H1 (cell line): Measurements from ENCODE around the gene DDIAS. TPM values are rescaled to one million over a fixed set of nuclear protein-coding genes. Genes with fewer than 3 reads are reported as not detected.

Source experiments
- CTCF ChIA-PET: fragments of 300-600 bp; sonication (Branson Sonifier 250); formaldehyde crosslinking; loops from one replicate; lab custom pipeline; 2021; ENCODE audit not compliant: partially characterized antibody; lab: Charles Lee
- POLR2A ChIA-PET: fragments of 300-600 bp; sonication (Branson Sonifier 250); formaldehyde crosslinking; loops from one replicate; lab custom pipeline; 2021; ENCODE audit warnings: inconsistent platforms; ENCODE audit not compliant: partially characterized antibody; lab: Charles Lee
- DNase-seq, 2 experiments: peaks; one replicate each; pipeline versions ENCODE4 v3.0.0 to v3.0.0-alpha.2; 2010 to 2022; ENCODE audit warnings: low spot score in 2 of 2, low read depth in 1 of 2, mixed read lengths in 1 of 2
- FAIRE-seq: peaks from 2 replicates; lab custom pipeline; 2011; peaks lifted over from hg19 to GRCh38; lab: Jason Lieb, UNC
- H2AFZ ChIP-seq: 2 replicates; pipeline ENCODE4 v1.8.1; 2012; ENCODE audit warnings: low read length, inconsistent platforms
- H2AK5ac ChIP-seq: 2 replicates; pipeline ENCODE4 v1.6.1; 2013; ENCODE audit warnings: low read depth, low read length
- H2BK120ac ChIP-seq: replicated peaks from 2 replicates; pipeline ENCODE3; 2013; ENCODE audit warnings: low read depth, low read length, inconsistent platforms
- H2BK12ac ChIP-seq: 2 replicates; pipeline ENCODE4 v1.6.1; 2013; ENCODE audit warnings: low read depth, low read length
- H2BK15ac ChIP-seq: 2 replicates; pipeline ENCODE4 v1.6.1; 2013; ENCODE audit warnings: low read length
- H2BK20ac ChIP-seq: 2 replicates; pipeline ENCODE4 v1.6.1; 2013; ENCODE audit warnings: low read length
- H2BK5ac ChIP-seq: 2 replicates; pipeline ENCODE4 v1.6.1; 2013; ENCODE audit warnings: low read depth, low read length
- H3K14ac ChIP-seq: 2 replicates; pipeline ENCODE4 v1.6.1; 2013; ENCODE audit warnings: inconsistent platforms; ENCODE audit not compliant: insufficient read length
- H3K18ac ChIP-seq: 2 replicates; pipeline ENCODE4 v1.6.1; 2013; ENCODE audit warnings: low read length; ENCODE audit errors: extremely low read depth
- H3K23ac ChIP-seq: 2 replicates; pipeline ENCODE4 v1.6.1; 2013; ENCODE audit warnings: inconsistent platforms; ENCODE audit not compliant: insufficient read length
- H3K23me2 ChIP-seq: 2 replicates; pipeline ENCODE4 v1.6.1; 2013; ENCODE audit warnings: low read depth, low read length
- H3K27ac ChIP-seq: 2 replicates; pipeline ENCODE4 v1.6.1; 2011; ENCODE audit warnings: low read depth, low read length, inconsistent platforms
- H3K27me3 ChIP-seq, 4 experiments: replicated peaks in 1 of 4; 1 replicate in 1 of 4; 2 replicates in 3 of 4; pipeline versions ENCODE4 v1.6.1 to v1.8.1; 2011 to 2013; ENCODE audit warnings: low read length in 3 of 4, mild to moderate bottlenecking in 3 of 4, inconsistent platforms in 2 of 4, mixed read lengths in 2 of 4, moderate library complexity in 1 of 4; ENCODE audit not compliant: control insufficient read depth in 3 of 4, insufficient read depth in 3 of 4; ENCODE audit errors: extremely low read depth in 1 of 4
- H3K36me3 ChIP-seq, 4 experiments: 2 replicates each; pipeline versions ENCODE4 v1.6.1 to v1.8.1; 2011 to 2013; ENCODE audit warnings: mild to moderate bottlenecking in 4 of 4, low read length in 3 of 4, moderate library complexity in 2 of 4, control low read depth in 1 of 4, inconsistent platforms in 1 of 4; ENCODE audit not compliant: insufficient read depth in 4 of 4, control insufficient read depth in 2 of 4
- H3K4ac ChIP-seq: replicated peaks from 2 replicates; pipeline ENCODE3; 2013; ENCODE audit warnings: low read length, low read depth, mixed read lengths, inconsistent platforms; ENCODE audit not compliant: insufficient read length
- H3K4me1 ChIP-seq, 4 experiments: replicated peaks in 1 of 4; 1 replicate in 1 of 4; 2 replicates in 3 of 4; pipeline versions ENCODE4 v1.6.1 to v1.8.1; 2011 to 2013; ENCODE audit warnings: low read length in 3 of 4, inconsistent platforms in 2 of 4, mixed read lengths in 1 of 4; ENCODE audit not compliant: insufficient read depth in 4 of 4, control insufficient read depth in 3 of 4
- H3K4me2 ChIP-seq, 2 experiments: 2 replicates each; pipeline versions ENCODE4 v1.6.1 to v1.8.1; 2011 to 2013; ENCODE audit warnings: low read depth in 2 of 2, low read length in 2 of 2, control low read depth in 1 of 2, inconsistent platforms in 1 of 2, mild to moderate bottlenecking in 1 of 2; ENCODE audit not compliant: insufficient read depth in 1 of 2
- H3K4me3 ChIP-seq, 4 experiments: fragments of 200-600, 300-600 bp in 1 of 4; sonication (generic), shearing (Covaris generic), sonication (Bioruptor Twin) in 1 of 4; 2 replicates each; pipeline versions ENCODE4 v1.5.1 to v1.8.1; 2011 to 2016; ENCODE audit warnings: low read length in 4 of 4, low read depth in 3 of 4, control low read depth in 2 of 4, inconsistent platforms in 2 of 4, mild to moderate bottlenecking in 2 of 4, mixed read lengths in 1 of 4, moderate library complexity in 1 of 4; ENCODE audit not compliant: insufficient read depth in 2 of 4; ENCODE audit errors: extremely low read depth in 1 of 4
- H3K56ac ChIP-seq: replicated peaks from 2 replicates; pipeline ENCODE3; 2013; ENCODE audit warnings: low read depth, mild to moderate bottlenecking, mixed read lengths, low read length, inconsistent platforms; ENCODE audit not compliant: insufficient read length
- H3K79me1 ChIP-seq: 2 replicates; pipeline ENCODE4 v1.6.1; 2013; ENCODE audit warnings: low read depth, low read length, control low read depth
- H3K79me2 ChIP-seq, 2 experiments: 2 replicates each; pipeline versions ENCODE4 v1.6.1 to v1.8.1; 2012 to 2013; ENCODE audit warnings: low read length in 2 of 2, mild to moderate bottlenecking in 2 of 2, inconsistent platforms in 1 of 2; ENCODE audit not compliant: insufficient read depth in 2 of 2, control insufficient read depth in 1 of 2
- H3K9ac ChIP-seq, 4 experiments: replicated peaks in 1 of 4; 1 replicate in 1 of 4; 2 replicates in 3 of 4; pipeline versions ENCODE4 v1.6.1 to v1.8.1; 2011 to 2013; ENCODE audit warnings: low read depth in 3 of 4, low read length in 3 of 4, control low read depth in 2 of 4, mild to moderate bottlenecking in 2 of 4, moderate library complexity in 2 of 4, inconsistent platforms in 1 of 4; ENCODE audit errors: extremely low read depth in 1 of 4
- H3K9me3 ChIP-seq, 2 experiments: 2 replicates each; pipeline versions ENCODE4 v1.6.1 to v1.8.1; 2012 to 2013; ENCODE audit warnings: mild to moderate bottlenecking in 2 of 2, moderate library complexity in 2 of 2, control low read depth in 1 of 2, inconsistent platforms in 1 of 2, low read depth in 1 of 2, low read length in 1 of 2, mixed read lengths in 1 of 2; ENCODE audit not compliant: insufficient read depth in 2 of 2
- H4K20me1 ChIP-seq, 2 experiments: replicated peaks in 1 of 2; 2 replicates each; pipeline versions ENCODE3 to v1.8.1; 2011 to 2013; ENCODE audit warnings: inconsistent platforms in 2 of 2, low read length in 2 of 2, mild to moderate bottlenecking in 1 of 2; ENCODE audit not compliant: insufficient read depth in 2 of 2, control insufficient read depth in 1 of 2
- H4K5ac ChIP-seq: 2 replicates; pipeline ENCODE4 v1.6.1; 2013; ENCODE audit warnings: low read length, low read depth, mixed read lengths, inconsistent platforms; ENCODE audit not compliant: insufficient read length
- H4K8ac ChIP-seq: 2 replicates; pipeline ENCODE4 v1.8.0; 2013; ENCODE audit warnings: mild to moderate bottlenecking, moderate library complexity, low read length, inconsistent platforms; ENCODE audit not compliant: insufficient read depth; ENCODE audit errors: extremely low read depth
- H4K91ac ChIP-seq: replicated peaks from 2 replicates; pipeline ENCODE3; 2013; ENCODE audit warnings: low read length, mixed read lengths, inconsistent platforms; ENCODE audit not compliant: insufficient read length
- CHD7 ChIP-seq: fragments of 300-600 bp; sonication (generic); IDR thresholded peaks from 2 replicates; pipeline ENCODE4 v1.7.1; 2012; ENCODE audit warnings: low read length, moderate library complexity, mild to moderate bottlenecking, inconsistent platforms; ENCODE audit not compliant: insufficient replicate concordance
- SP4 ChIP-seq: IDR thresholded peaks from 2 replicates; pipeline ENCODE4 v1.6.1; 2012; ENCODE audit warnings: low read length, inconsistent platforms
- polyA plus RNA-seq, 7 experiments: library from polyadenylated mRNA; depleted of rRNA in 3 of 7; stranded (reverse) in 5 of 7; unstranded in 2 of 7; fragments of >200 nt in 5 of 7; fragments of 200-250 nt in 2 of 7; gene quantifications; 1 replicate in 5 of 7; 2 replicates in 1 of 7; 4 replicates in 1 of 7; pipeline versions ENCODE4 v1.2.1 to v1.2.3, GENCODE V29; 2011 to 2013; ENCODE audit warnings: missing spikeins in 2 of 7, mixed read lengths in 2 of 7
- total RNA-seq: library from RNA; stranded (reverse); fragmentation: NEBNext Ultra II Directional; extraction: Animal tissue kit (Norgen Biotek cat#: 25700); gene quantifications from 2 replicates; pipeline ENCODE4 v1.2.1, GENCODE V29; 2021

The DDIAS gene
- total and polyA plus RNA-seq, 2 of the 8 experiments (the other 6 are each of a cell fraction or from before 2014, with no cell fraction given): 11.6 to 25.7 TPM

- Histone ChIP-seq H2BK15ac (no peak overlapping the region), H3K23ac (no peak overlapping the region), H4K5ac (no peak overlapping the region), H3K56ac (no peak overlapping the region), H3K9me3 (no peaks in the 10 kb centered on the region), H3K79me2 (no peaks in the 10 kb centered on the region), H4K91ac (no peak overlapping the region), H3K27ac (no peak overlapping the region), H2BK20ac (no peak overlapping the region), H3K23me2 (no peaks in the 10 kb centered on the region), H3K27me3 (no peaks in the 10 kb centered on the region), H2BK5ac (no peak overlapping the region), H3K4me1 (no peaks in the 10 kb centered on the region; a peak in 1 of 7 replicates), H3K14ac (no peak overlapping the region), H4K20me1 (no peaks in the 10 kb centered on the region), H2AFZ (no peak overlapping the region), H2AK5ac (no peak overlapping the region), H3K4me3 (no peak overlapping the region), H3K79me1 (no peaks in the 10 kb centered on the region), H4K8ac (no peak overlapping the region), H3K18ac (no peak overlapping the region), H3K4ac (no peak overlapping the region), H2BK12ac (no peak overlapping the region), H2BK120ac (no peak overlapping the region), H3K4me2 (no peak overlapping the region), H3K36me3 (no peaks in the 10 kb centered on the region), H3K9ac (no peak overlapping the region)
- POLR2A ChIA-PET: no interaction called here
- CTCF ChIA-PET: interaction anchor here (0.9 to 1.0 kb wide), 2 partner anchors 11 to 54 kb away, joined by 3 read pairs; no protein-coding TSS in a partner anchor
- FAIRE-seq (no peak), DNase-seq (no peak)
- no peak for TF ChIP-seq SP4
- no peak for TF ChIP-seq CHD7
Measured at GRCh38 chr11:82979824-82980223, 78.3 kb downstream of the DDIAS start.
